Fibroblast of lung (primary cell): ENCODE measurements around the gene CHM.

Source experiments
- CTCF ChIP-seq, 2 donors: IDR thresholded peaks in 1 of 2; conservative IDR thresholded peaks in 1 of 2; 1 replicate in 1 of 2; 2 replicates in 1 of 2; pipeline ENCODE4 v1.5.1; 2011 to 2012; ENCODE audit warnings: low read length in 2 of 2, control low read depth in 1 of 2, inconsistent platforms in 1 of 2, low read depth in 1 of 2, mild to moderate bottlenecking in 1 of 2
- EZH2 ChIP-seq: IDR thresholded peaks from 2 replicates; pipeline ENCODE4 v1.5.1; 2012; ENCODE audit warnings: low read length, control low read depth, mild to moderate bottlenecking; ENCODE audit errors: missing control alignments

- TF ChIP-seq CTCF (conservative IDR thresholded peaks at IDR 0.05 in 1 of 2, IDR thresholded peaks at IDR 0.05 in 1 of 2; ENCODE audit: low read depth in 1 of 2, low read length in 2 of 2), result no peak
- TF ChIP-seq EZH2, result no peak
Observed at GRCh38 chrX:86039625-86040568, 7.5 kb downstream of the CHM start.
